ENCODE measurements around the gene ZBBX.
"Not testable (repeated sequence)": the region's sequence is repeated elsewhere in the genome, so short reads cannot be mapped to it uniquely, and the experiment has no call there.

The ZBBX gene

GRCh38 chr3:167380004-167380689 lies at the start of gene ZBBX:
ZBBX (minus strand) TSS chr3:167380297; CDS start chr3:167372901, 7,396 bp downstream.
- DNase-seq (ENCODE audit: low read depth): peak; percentile 61

- not testable (repeated sequence) for DNase-seq (ENCODE audit: low read depth)
Observed at GRCh38 chr3:167426962-167427361, 46.9 kb upstream of the ZBBX start.

GRCh38 chr3:167422396-167422795 lies 42.3 kb upstream of the ZBBX start:
- not testable (repeated sequence) for DNase-seq (ENCODE audit: low read depth)

- no peak for DNase-seq (ENCODE audit: low read depth)
Observed at GRCh38 chr3:167409611-167410010, 29.5 kb upstream of the ZBBX start.

DNA sequence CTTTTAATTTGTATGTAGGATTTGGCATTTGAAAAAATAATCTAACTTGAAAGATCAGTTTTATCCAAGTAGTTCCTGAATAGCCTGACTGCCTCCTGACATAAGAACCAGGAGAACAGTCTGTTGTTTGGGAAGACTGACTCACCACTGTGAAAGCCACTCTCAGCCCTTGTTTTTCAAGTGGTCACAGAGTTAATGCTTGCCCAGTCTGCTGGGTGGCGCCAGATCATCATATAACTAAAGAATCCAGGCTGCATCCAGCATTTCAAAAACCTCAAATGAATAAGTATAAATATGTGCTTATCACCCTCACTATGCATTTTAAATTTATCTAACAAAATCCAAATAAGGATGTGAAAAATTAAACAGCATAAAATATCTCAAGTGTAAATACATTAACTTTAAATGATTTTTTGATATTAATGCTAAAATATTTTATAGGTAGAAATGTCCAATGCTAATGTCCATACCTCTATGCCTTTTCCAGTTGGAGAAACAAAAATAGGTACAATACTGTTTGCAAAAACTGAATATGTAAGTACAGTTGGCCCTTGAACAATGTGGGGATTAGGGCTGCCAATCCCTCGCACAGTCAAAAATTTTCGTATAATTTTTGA lies 26.9 kb upstream of the ZBBX start:
- no peak for DNase-seq (ENCODE audit: low read depth)

DNA sequence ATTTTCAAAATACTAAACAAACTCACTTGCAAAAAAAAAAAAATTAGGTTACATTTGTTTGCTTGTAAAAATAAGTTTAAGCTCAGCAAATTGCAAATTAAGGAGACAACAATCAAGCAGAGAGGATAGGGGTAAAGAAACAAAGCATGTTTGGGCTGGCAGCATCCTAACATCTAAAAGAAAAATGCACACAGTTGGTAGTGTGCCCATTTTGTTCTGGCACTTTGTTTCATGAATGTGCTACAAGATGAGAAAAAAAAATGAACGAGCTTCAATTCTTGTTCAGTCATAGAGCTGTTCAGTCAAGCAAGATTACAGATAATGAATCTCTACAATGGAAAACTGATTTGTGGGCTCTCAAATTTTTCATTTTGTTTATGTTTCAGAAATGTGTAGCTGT lies 17.7 kb upstream of the ZBBX start:
- DNase-seq (ENCODE audit: low read depth): no peak

GRCh38 chr3:167396075-167396474 lies 16.0 kb upstream of the ZBBX start:
- no peak for DNase-seq (ENCODE audit: low read depth)

- DNase-seq (ENCODE audit: low read depth): no peak
Observed at GRCh38 chr3:167394003-167394402, 13.9 kb upstream of the ZBBX start.

GRCh38 chr3:167382155-167382554 lies 2.1 kb upstream of the ZBBX start:
- DNase-seq (ENCODE audit: low read depth): no peak

DNA sequence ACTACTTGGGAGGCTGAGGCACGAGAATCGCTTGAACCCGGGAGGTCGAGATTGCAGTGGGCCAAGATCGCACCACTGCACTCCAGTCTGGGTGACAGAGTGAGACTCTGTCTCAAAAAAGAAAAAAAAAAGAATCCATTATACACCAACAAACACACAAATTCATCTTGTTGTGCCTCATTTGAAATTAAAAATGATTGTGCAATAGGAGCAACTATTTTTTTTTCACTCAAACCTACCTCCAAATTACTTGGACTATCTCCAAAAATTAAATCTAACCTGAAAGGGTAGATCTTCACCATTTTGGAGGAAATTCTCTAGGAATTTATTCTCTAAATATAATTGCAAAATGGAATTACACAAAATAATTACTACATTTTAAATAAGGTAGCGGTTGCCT lies 4.6 kb downstream of the ZBBX start:
- DNase-seq (ENCODE audit: low read depth): no peak

GRCh38 chr3:167372138-167372537 lies 8.0 kb downstream of the ZBBX start:
- no peak for DNase-seq (ENCODE audit: low read depth)

- no peak for DNase-seq (ENCODE audit: low read depth)
Observed at GRCh38 chr3:167361948-167362347, 18.1 kb downstream of the ZBBX start.

DNA sequence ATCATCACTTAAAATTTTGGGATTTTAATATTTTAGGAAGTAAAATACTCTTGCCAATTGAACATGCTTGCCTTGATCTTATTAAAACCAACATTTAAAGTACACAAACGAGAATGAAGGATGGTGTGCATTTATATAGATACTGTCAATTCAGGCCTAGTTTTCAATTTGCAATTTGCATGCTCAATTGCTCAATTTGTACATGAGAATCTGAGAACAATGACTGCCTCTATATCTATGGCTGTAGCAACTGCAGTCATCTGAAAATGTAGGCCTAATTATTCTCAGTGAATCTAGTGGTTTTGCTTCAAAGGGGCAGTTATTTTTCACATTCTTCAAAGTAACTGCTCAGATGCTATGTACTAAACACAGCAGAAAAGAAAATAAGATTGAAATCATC lies 18.8 kb downstream of the ZBBX start:
- no peak for DNase-seq (ENCODE audit: low read depth)

DNA sequence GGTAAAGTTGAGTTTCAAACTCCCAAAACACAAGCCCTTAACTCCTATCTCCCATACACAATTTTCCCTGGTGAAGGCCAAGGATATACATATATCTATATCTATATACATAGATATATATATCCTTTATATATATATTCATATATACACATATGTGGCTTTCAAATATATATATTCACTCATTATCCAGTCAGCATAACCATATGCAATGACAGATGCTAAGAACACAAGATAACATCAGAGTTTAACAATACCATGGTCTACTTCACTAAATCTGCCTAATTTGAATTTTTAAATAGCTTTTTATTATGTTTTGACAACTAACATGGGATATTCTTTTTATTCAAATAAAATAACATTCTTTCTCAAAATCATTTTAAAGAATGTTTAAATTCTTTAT lies 24.7 kb downstream of the ZBBX start:
- DNase-seq (ENCODE audit: low read depth): no peak

DNA sequence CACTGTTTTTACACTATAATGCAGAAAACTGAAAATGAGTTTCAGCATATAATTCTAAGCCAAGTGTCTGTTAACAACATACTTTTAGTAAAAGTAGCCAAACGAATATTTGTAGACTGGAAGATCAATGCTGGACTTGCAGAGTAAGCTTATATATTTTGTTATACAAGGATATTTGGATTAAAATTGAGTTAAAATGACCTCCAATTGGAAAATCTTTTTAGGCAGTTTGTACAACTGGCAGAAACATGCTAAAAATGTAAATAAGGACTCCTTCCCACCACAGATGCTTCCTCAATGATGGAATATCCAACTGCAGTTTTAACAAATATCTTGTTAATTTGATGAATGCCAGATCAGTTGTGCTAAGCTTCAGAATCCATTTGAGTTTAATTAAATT lies 25.3 kb downstream of the ZBBX start:
- no peak for DNase-seq (ENCODE audit: low read depth)

- no peak for DNase-seq (ENCODE audit: low read depth)
Observed at GRCh38 chr3:167350245-167350862, 29.7 kb downstream of the ZBBX start.

DNA sequence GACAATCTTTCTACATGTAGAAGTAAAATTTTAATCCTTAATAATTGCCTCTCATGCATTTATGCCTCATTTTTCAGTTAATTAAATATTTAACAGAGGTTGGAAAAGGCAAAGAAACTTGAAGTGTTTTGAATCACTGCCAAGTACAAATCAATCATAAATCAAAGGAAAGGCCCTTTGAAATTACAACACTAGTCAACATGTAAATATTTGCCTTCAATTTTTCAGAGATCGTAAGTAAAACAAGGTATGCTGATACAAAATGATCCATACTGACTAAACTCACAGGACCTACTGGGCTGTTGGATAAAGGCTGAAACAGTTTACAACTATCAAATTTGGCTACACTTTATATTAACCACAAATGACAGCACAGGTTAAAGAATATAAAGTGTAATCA lies 33.9 kb downstream of the ZBBX start:
- no peak for DNase-seq (ENCODE audit: low read depth)

- no peak for DNase-seq (ENCODE audit: low read depth)
Observed at GRCh38 chr3:167330993-167331785, 48.9 kb downstream of the ZBBX start.

DNA sequence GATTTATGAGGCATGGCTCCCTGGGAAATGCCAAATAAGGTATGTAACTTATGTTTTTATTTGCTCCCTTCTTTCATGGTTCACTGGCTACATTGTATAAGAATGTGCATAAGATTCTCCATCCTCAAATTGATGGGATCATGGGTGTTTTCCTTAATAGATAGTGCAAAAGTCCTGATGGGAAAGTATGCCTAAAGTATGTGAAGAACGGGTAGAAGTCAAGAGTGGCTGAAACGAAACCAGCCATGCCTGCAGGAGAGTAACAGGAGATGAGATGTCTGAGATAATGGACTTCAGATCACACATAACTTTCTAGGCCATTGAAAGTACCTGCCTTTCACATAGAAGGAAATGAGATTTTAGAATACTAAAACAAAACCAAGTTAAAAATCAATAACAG lies 56.5 kb downstream of the ZBBX start:
- no peak for DNase-seq (ENCODE audit: low read depth)

DNA sequence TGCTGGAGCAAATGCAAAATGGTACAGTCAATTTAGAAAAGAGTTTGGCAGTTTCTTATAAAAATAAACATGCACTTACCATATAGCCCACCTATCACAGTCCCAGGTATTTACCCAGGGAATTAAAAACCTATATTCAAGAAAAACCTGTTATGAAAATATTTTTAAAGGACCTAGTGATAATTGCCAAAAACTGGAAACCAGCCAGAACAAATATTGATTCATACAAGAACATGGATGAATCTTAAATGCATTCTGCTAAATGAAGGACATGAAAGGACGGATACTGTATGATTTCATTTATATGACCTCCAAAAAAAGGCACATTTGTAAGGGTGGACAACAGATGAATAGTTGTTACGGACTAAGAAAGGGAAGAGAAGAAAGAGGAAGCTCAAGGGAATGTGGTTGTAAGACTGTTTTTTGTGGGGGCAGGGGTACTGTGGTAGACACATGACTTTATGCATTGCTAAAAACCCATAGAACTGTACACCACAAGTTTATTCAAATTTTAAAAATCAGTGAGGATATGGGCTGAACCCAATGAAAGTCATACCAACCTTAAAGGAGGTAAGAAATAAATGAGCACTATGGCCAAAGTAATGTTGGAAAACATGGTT lies 61.0 kb downstream of the ZBBX start:
- DNase-seq (ENCODE audit: low read depth): no peak

- DNase-seq (ENCODE audit: low read depth): no peak
Observed at GRCh38 chr3:167318306-167318705, 61.8 kb downstream of the ZBBX start.

DNA sequence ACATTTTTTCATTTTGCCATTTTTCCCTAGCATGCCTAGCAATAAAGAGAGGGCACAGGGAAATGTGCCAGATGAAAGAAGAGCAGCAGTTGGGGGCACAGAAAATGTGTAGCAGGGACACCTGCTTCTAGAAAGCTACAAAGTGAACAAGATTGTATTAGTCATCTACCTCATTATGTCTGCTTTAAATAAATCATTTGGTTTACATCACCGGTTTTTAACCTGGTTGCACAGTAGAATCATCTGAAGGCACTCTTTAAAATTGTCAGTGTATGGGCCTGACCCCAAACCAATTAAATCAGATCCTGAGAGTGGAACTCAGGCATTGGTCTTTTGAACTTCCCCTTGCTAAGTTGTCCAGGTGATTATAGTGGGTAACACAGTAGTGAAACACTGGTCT lies 73.8 kb downstream of the ZBBX start:
- no peak for DNase-seq (ENCODE audit: low read depth)

Measured in activated T-helper 1 cell treated with Interleukin-2 at 50 U/mL for 16 hours (primary cell).